HEK293 (cell line): ENCODE data around the gene EFCAB5.

Experiments used
- CTCF ChIA-PET: fragments of 350-600 bp; formaldehyde crosslinking; extraction: SDS; loops from one replicate; lab custom pipeline; 2021; ENCODE audit warnings: antibody characterized with exemption; lab: Yijun Ruan, JAX
- POLR2A ChIA-PET: fragments of 300-600 bp; formaldehyde crosslinking; extraction: SDS; loops from one replicate; lab custom pipeline; 2020; ENCODE audit warnings: antibody characterized with exemption, inconsistent platforms; lab: Yijun Ruan, JAX
- H3K27ac ChIP-seq: fragments of 200-500 bp; sonication (Bioruptor generic); 2 replicates; pipeline ENCODE4 v1.5.1; 2014; ENCODE audit warnings: low read depth, low read length, control low read depth, inconsistent platforms; ENCODE audit errors: extremely low read depth
- H3K36me3 ChIP-seq, 2 experiments: fragments of 200-500 bp in 1 of 2; sonication (Bioruptor generic) in 1 of 2; 1 replicate in 1 of 2; 2 replicates in 1 of 2; pipeline ENCODE4 v1.5.1; 2014 to 2017; ENCODE audit warnings: inconsistent platforms in 2 of 2, low read length in 2 of 2; ENCODE audit not compliant: control insufficient read depth in 2 of 2, insufficient read depth in 1 of 2
- H3K4me1 ChIP-seq: fragments of 200-500 bp; sonication (Bioruptor generic); 2 replicates; pipeline ENCODE4 v1.5.1; 2014; ENCODE audit warnings: mild to moderate bottlenecking, low read length, inconsistent platforms; ENCODE audit not compliant: control insufficient read depth, insufficient read depth
- H3K4me3 ChIP-seq: 2 replicates; pipeline ENCODE4 v1.5.1; 2011; ENCODE audit warnings: low read depth, mild to moderate bottlenecking, control low read depth, low read length, moderate library complexity
- H3K9me3 ChIP-seq: fragments of 200-500 bp; sonication (Bioruptor generic); 2 replicates; pipeline ENCODE4 v1.5.1; 2014; ENCODE audit warnings: low read depth, low read length, inconsistent platforms; ENCODE audit not compliant: control insufficient read depth, insufficient read depth
- EGR2 ChIP-seq: fragments of 450-650 bp; formaldehyde crosslinking; IDR thresholded peaks from 2 replicates; pipeline ENCODE4 v1.5.1; 2016; ENCODE audit warnings: low read depth, missing biosample characterization, missing genetic modification characterization
- FEZF1 ChIP-seq: fragments of 450-650 bp; formaldehyde crosslinking; IDR thresholded peaks from 2 replicates; pipeline ENCODE4 v1.5.1; 2016; ENCODE audit warnings: missing biosample characterization, missing genetic modification characterization
- HOXC10 ChIP-seq: sonication (generic); formaldehyde crosslinking; IDR thresholded peaks from 2 replicates; pipeline ENCODE4 v1.8.1; 2023; ENCODE audit warnings: mild to moderate bottlenecking, missing genetic modification reagents
- HOXD13 ChIP-seq: sonication (generic); formaldehyde crosslinking; IDR thresholded peaks from 2 replicates; pipeline ENCODE4 v1.8.0; 2022; ENCODE audit warnings: missing genetic modification reagents, borderline replicate concordance
- IKZF3 ChIP-seq: fragments of 450-650 bp; IDR thresholded peaks from 2 replicates; pipeline ENCODE4 v1.5.0; 2018; ENCODE audit warnings: missing biosample characterization, mild to moderate bottlenecking, missing genetic modification characterization, moderate library complexity
- KLF10 ChIP-seq: fragments of 450-650 bp; IDR thresholded peaks from 2 replicates; pipeline ENCODE4 v1.5.1; 2018; ENCODE audit warnings: missing biosample characterization, mild to moderate bottlenecking, missing genetic modification characterization
- REPIN1 ChIP-seq: fragments of 450-650 bp; formaldehyde crosslinking; IDR thresholded peaks from 2 replicates; pipeline ENCODE4 v1.5.1; 2017; ENCODE audit warnings: missing biosample characterization, missing genetic modification characterization, low read depth
- ZBTB7A ChIP-seq: fragments of 450-650 bp; formaldehyde crosslinking; IDR thresholded peaks from 2 replicates; pipeline ENCODE4 v1.5.1; 2016; ENCODE audit warnings: low read depth, missing biosample characterization, missing genetic modification characterization
- ZFHX2 ChIP-seq: fragments of 450-650 bp; formaldehyde crosslinking; conservative IDR thresholded peaks from 2 replicates; pipeline ENCODE4 v1.5.1; 2016; ENCODE audit warnings: missing biosample characterization, missing genetic modification characterization
- ZFP3 ChIP-seq: fragments of 450-650 bp; formaldehyde crosslinking; IDR thresholded peaks from 2 replicates; pipeline ENCODE4 v1.5.1; 2016; ENCODE audit warnings: low read depth, missing biosample characterization, missing genetic modification characterization
- ZNF19 ChIP-seq: fragments of 450-650 bp; formaldehyde crosslinking; IDR thresholded peaks from 2 replicates; pipeline ENCODE4; 2016; ENCODE audit warnings: missing biosample characterization, missing genetic modification characterization, low read depth
- ZNF280D ChIP-seq: fragments of 450-650 bp; formaldehyde crosslinking; IDR thresholded peaks from 2 replicates; pipeline ENCODE4 v1.5.1; 2016; ENCODE audit warnings: missing biosample characterization, missing genetic modification characterization
- ZNF341 ChIP-seq: fragments of 450-650 bp; formaldehyde crosslinking; IDR thresholded peaks from 2 replicates; pipeline ENCODE4; 2016; ENCODE audit warnings: low read depth, missing biosample characterization, missing genetic modification characterization
- ZNF473 ChIP-seq: fragments of 450-650 bp; formaldehyde crosslinking; IDR thresholded peaks from 2 replicates; pipeline ENCODE4 v1.5.1; 2017; ENCODE audit warnings: missing biosample characterization, missing genetic modification characterization
- ZNF510 ChIP-seq: fragments of 450-650 bp; formaldehyde crosslinking; IDR thresholded peaks from 2 replicates; pipeline ENCODE4 v1.5.1; 2018; ENCODE audit warnings: mild to moderate bottlenecking, missing genetic modification characterization, missing biosample characterization; ENCODE audit not compliant: insufficient replicate concordance
- ZNF530 ChIP-seq: fragments of 450-650 bp; formaldehyde crosslinking; IDR thresholded peaks from 2 replicates; pipeline ENCODE4 v1.5.1; 2016; ENCODE audit warnings: low read depth, missing biosample characterization, missing genetic modification characterization
- ZNF560 ChIP-seq: fragments of 450-650 bp; formaldehyde crosslinking; IDR thresholded peaks from 2 replicates; pipeline ENCODE4 v1.5.1; 2017; ENCODE audit warnings: missing biosample characterization, missing genetic modification characterization, borderline replicate concordance
- ZNF654 ChIP-seq: fragments of 450-650 bp; formaldehyde crosslinking; IDR thresholded peaks from 2 replicates; pipeline ENCODE4 v1.5.1; 2016; ENCODE audit warnings: low read depth, missing biosample characterization, missing genetic modification characterization
- ZNF677 ChIP-seq: fragments of 450-650 bp; IDR thresholded peaks from 2 replicates; pipeline ENCODE4 v1.5.0; 2018; ENCODE audit warnings: missing biosample characterization, mild to moderate bottlenecking, missing genetic modification characterization, moderate library complexity
- ZNF785 ChIP-seq: fragments of 450-650 bp; formaldehyde crosslinking; IDR thresholded peaks from 2 replicates; pipeline ENCODE4 v1.5.1; 2016; ENCODE audit warnings: missing biosample characterization, missing genetic modification characterization
- ZNF837 ChIP-seq: fragments of 450-650 bp; formaldehyde crosslinking; IDR thresholded peaks from 2 replicates; pipeline ENCODE4 v1.5.1; 2016; ENCODE audit warnings: missing biosample characterization, missing genetic modification characterization
- ZSCAN18 ChIP-seq: fragments of 450-650 bp; formaldehyde crosslinking; IDR thresholded peaks from 2 replicates; pipeline ENCODE4 v1.5.1; 2016; ENCODE audit warnings: missing biosample characterization, missing genetic modification characterization
- TF ChIP-seq, protein P1 (sequence below): fragments of 450-650 bp; formaldehyde crosslinking; IDR thresholded peaks from 2 replicates; pipeline ENCODE4 v1.5.0; 2017; ENCODE audit warnings: missing biosample characterization, missing genetic modification characterization, borderline replicate concordance
- TF ChIP-seq, protein P2 (sequence below): fragments of 450-650 bp; formaldehyde crosslinking; IDR thresholded peaks from 2 replicates; pipeline ENCODE4 v1.5.1; 2017; ENCODE audit warnings: missing biosample characterization, missing genetic modification characterization

Gene EFCAB5

DNA sequence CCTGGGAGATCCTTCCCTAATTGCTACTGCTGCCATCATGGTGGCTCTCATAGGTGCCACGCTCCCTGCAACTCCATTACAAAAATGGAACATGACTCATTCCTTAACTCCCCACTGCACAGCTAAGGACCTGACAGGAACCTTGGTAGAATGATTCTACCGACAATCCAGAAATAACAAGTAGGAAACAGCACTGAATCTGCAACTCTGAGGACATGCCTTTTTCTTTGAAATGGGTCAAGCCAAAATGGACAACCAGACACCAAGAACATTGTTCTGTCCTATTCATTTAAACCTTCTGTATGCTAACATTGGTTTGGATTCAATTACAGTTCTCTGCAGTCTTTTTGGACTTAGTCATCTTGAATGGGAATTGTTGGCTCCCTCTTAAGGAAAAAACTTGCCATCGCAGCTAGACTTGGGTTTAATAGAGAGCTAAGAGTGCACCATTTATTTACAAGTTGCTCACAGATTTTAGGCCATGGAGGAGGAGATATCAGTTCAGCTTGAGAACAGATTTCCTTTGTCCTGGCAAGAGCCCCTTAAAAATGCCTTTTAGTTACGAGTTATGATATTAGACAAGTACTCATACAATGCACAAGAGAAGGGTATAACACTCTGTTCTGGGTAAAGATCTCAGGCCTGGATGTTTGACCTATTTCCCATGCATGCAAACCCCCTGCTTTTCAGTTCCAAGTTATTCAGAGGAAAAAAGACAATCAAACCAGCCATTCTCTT, 154.2 kb downstream of the EFCAB5 start (continued):
- TF ChIP-seq ZNF280D (tag by site-specific recombination) (no peak), ZFP3 (peak; percentile 87), ZNF560 (tag by site-specific recombination) (no peak), ZNF837 (tag by site-specific recombination) (no peak), IKZF3 (tag by site-specific recombination) (no peak), ZSCAN18 (tag by site-specific recombination) (no peak), ZNF654 (tag by site-specific recombination) (peak; percentile 45)

DNA sequence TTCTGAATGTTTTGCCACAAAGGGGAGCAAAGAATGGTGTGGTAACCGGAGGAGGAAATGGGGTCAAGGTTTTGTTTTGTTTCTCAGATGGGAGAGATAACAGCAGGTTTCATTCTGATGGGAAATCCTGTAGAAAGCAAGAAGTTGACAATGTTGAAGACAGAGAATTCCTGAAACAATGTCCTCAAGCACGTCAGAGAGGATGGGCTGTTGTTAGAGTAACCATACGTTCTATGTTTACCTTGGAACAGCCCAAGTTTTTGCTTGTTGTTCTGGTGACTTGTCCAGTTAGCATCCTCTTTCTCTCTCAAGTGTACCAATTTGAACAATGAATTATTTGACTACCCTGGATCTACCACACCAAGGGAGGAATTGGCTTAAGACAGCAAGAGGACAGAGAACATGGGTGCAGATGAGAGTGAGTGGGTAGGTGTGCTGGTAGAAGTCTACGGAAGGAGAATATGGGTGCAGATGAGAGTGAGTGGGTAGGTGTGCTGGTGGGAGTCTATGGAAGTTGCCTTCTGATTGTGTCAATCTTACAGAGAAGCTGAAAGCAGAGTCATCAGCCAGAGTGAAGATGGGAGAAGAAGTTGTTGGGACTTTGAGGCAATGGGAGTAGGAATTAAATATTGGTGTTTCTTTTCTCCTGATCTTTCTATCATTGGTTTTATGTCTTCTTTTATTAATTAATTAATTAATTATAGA, 160.4 kb downstream of the EFCAB5 start:
- H3K36me3 ChIP-seq, result no peaks in the 10 kb centered on the region
- H3K4me1 ChIP-seq, result no peaks in the 10 kb centered on the region
- H3K4me3 ChIP-seq, result no peak overlapping the region
- TF ChIP-seq ZFHX2 (tag by site-specific recombination) (peak; percentile 33; the same call in 1 of the 2 replicates), EGR2 (tag by site-specific recombination) (peak; percentile 37; the same call in 1 of the 2 replicates), ZNF785 (tag by site-specific recombination) (no peak)
- H3K27ac ChIP-seq, result no peak overlapping the region
- CTCF ChIA-PET, result interaction anchor here (0.6 to 8.4 kb wide), 3 partner anchors 8 to 235 kb away, joined by 3 to 170 read pairs (median 129); partner anchors contain the start of gene TMIGD1
- POLR2A ChIA-PET, result no interaction called here
- no peaks in the 10 kb centered on the region for H3K9me3 ChIP-seq

DNA sequence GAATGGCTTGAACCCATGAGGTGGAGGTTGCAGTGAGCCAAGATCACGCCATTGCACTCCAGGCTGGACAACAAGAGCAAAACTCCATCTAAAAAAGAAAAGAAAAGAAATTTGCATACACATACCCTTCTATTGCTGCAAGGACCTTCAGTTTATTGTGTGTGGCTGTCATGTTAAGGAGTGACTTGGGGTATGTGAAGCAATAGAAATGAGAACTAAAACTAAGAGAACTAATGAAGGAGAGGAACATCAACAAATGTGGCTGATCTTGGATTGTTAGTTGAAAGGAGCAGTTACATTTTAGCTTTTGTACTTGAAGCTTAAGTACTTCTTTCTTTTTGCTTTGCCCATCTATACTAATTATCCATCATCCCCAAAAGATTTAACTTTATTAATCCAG, 162.5 kb downstream of the EFCAB5 start:
- H3K9me3 ChIP-seq, result no peaks in the 10 kb centered on the region
- ChIA-PET POLR2A (interaction anchor here (1.4 to 2.4 kb wide), 3 partner anchors 21 to 231 kb away, joined by 5 to 12 read pairs (median 6); partner anchors contain the start of genes BLMH and TMIGD1), CTCF (interaction anchor here (0.5 to 8.4 kb wide), 56 partner anchors 10 to 810 kb away, joined by 3 to 170 read pairs (median 4); partner anchors contain the start of genes BLMH, NSRP1 and TMIGD1)
- no peak overlapping the region for H3K4me3 ChIP-seq
- no peaks in the 10 kb centered on the region for H3K36me3 ChIP-seq
- H3K4me1 ChIP-seq, result no peaks in the 10 kb centered on the region
- H3K27ac ChIP-seq, result no peak overlapping the region
- no peak for TF ChIP-seq ZNF677 (tag by site-specific recombination)
- no peak for TF ChIP-seq ZNF19 (tag by site-specific recombination)
- TF ChIP-seq, protein P1, sequence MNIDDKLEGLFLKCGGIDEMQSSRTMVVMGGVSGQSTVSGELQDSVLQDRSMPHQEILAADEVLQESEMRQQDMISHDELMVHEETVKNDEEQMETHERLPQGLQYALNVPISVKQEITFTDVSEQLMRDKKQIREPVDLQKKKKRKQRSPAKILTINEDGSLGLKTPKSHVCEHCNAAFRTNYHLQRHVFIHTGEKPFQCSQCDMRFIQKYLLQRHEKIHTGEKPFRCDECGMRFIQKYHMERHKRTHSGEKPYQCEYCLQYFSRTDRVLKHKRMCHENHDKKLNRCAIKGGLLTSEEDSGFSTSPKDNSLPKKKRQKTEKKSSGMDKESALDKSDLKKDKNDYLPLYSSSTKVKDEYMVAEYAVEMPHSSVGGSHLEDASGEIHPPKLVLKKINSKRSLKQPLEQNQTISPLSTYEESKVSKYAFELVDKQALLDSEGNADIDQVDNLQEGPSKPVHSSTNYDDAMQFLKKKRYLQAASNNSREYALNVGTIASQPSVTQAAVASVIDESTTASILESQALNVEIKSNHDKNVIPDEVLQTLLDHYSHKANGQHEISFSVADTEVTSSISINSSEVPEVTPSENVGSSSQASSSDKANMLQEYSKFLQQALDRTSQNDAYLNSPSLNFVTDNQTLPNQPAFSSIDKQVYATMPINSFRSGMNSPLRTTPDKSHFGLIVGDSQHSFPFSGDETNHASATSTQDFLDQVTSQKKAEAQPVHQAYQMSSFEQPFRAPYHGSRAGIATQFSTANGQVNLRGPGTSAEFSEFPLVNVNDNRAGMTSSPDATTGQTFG (tag by site-specific recombination), result no peak
- TF ChIP-seq ZNF530 (tag by site-specific recombination), result no peak
- TF ChIP-seq ZBTB7A (tag by site-specific recombination), result no peak
- TF ChIP-seq, protein P2, sequence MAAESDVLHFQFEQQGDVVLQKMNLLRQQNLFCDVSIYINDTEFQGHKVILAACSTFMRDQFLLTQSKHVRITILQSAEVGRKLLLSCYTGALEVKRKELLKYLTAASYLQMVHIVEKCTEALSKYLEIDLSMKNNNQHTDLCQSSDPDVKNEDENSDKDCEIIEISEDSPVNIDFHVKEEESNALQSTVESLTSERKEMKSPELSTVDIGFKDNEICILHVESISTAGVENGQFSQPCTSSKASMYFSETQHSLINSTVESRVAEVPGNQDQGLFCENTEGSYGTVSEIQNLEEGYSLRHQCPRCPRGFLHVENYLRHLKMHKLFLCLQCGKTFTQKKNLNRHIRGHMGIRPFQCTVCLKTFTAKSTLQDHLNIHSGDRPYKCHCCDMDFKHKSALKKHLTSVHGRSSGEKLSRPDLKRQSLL (tag by site-specific recombination), result no peak
- TF ChIP-seq FEZF1 (tag by site-specific recombination), result no peak
- TF ChIP-seq ZNF510 (tag by site-specific recombination), result no peak
- TF ChIP-seq IKZF3 (tag by site-specific recombination), result no peak
- TF ChIP-seq HOXD13 (CRISPR knock-in tag), result no peak
- TF ChIP-seq ZNF341 (tag by site-specific recombination), result no peak
- TF ChIP-seq REPIN1 (tag by site-specific recombination), result no peak
- no peak for TF ChIP-seq ZNF473 (tag by site-specific recombination)
- no peak for TF ChIP-seq HOXC10 (CRISPR knock-in tag)
- TF ChIP-seq KLF10, result no peak
